ENCODE results near the gene CDC26.

DNA sequence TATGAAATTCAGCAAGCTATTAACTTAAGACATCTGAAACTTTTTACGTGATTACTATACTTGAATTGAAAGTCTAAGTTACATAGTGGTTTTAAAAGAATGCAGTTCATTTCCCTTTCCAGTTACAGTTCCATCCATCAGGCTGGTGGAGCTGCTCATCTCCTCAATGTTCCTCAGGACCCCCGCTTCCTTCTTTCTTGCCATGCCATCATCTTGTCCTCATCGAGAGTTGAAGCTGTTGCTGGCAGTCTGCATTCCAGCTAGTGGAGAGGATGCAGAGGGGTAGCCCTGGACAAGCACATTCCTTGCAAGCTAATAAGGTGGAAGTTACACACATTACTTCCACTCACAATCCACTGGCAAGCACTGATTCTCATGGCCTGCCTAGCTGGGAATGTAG, 36.6 kb upstream of the CDC26 start:
- no peak for TF ChIP-seq TEAD4 (IDR thresholded peaks at IDR 0.05)
- no peak for TF ChIP-seq CEBPB (IDR thresholded peaks at IDR 0.05)
- TF ChIP-seq FOXM1 (IDR thresholded peaks at IDR 0.05; ENCODE audit: borderline replicate concordance, low read depth) = no peak
- TF ChIP-seq, protein P1, sequence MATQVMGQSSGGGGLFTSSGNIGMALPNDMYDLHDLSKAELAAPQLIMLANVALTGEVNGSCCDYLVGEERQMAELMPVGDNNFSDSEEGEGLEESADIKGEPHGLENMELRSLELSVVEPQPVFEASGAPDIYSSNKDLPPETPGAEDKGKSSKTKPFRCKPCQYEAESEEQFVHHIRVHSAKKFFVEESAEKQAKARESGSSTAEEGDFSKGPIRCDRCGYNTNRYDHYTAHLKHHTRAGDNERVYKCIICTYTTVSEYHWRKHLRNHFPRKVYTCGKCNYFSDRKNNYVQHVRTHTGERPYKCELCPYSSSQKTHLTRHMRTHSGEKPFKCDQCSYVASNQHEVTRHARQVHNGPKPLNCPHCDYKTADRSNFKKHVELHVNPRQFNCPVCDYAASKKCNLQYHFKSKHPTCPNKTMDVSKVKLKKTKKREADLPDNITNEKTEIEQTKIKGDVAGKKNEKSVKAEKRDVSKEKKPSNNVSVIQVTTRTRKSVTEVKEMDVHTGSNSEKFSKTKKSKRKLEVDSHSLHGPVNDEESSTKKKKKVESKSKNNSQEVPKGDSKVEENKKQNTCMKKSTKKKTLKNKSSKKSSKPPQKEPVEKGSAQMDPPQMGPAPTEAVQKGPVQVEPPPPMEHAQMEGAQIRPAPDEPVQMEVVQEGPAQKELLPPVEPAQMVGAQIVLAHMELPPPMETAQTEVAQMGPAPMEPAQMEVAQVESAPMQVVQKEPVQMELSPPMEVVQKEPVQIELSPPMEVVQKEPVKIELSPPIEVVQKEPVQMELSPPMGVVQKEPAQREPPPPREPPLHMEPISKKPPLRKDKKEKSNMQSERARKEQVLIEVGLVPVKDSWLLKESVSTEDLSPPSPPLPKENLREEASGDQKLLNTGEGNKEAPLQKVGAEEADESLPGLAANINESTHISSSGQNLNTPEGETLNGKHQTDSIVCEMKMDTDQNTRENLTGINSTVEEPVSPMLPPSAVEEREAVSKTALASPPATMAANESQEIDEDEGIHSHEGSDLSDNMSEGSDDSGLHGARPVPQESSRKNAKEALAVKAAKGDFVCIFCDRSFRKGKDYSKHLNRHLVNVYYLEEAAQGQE (IDR thresholded peaks at IDR 0.05; ENCODE audit: low read depth) = no peak
- no peak for TF ChIP-seq ZBTB7A (IDR thresholded peaks at IDR 0.05; ENCODE audit: low read depth)
- no peak for TF ChIP-seq TCF12 (IDR thresholded peaks at IDR 0.05; ENCODE audit: low read depth)
- TF ChIP-seq EP300 (IDR thresholded peaks at IDR 0.05; ENCODE audit: borderline replicate concordance) = no peak
- TF ChIP-seq, protein P2, sequence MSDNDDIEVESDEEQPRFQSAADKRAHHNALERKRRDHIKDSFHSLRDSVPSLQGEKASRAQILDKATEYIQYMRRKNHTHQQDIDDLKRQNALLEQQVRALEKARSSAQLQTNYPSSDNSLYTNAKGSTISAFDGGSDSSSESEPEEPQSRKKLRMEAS (IDR thresholded peaks at IDR 0.05) = no peak
- TF ChIP-seq NFIC (IDR thresholded peaks at IDR 0.05) = no peak
- TF ChIP-seq RAD21 (IDR thresholded peaks at IDR 0.05; ENCODE audit: low read depth) = no peak

Data from Ishikawa (cell line).